ENCODE measurements around the gene SYCE3.
"Not testable (repeated sequence)": the region's sequence is repeated elsewhere in the genome, so short reads cannot be mapped to it uniquely, and the experiment has no call there.

Gene SYCE3

DNA sequence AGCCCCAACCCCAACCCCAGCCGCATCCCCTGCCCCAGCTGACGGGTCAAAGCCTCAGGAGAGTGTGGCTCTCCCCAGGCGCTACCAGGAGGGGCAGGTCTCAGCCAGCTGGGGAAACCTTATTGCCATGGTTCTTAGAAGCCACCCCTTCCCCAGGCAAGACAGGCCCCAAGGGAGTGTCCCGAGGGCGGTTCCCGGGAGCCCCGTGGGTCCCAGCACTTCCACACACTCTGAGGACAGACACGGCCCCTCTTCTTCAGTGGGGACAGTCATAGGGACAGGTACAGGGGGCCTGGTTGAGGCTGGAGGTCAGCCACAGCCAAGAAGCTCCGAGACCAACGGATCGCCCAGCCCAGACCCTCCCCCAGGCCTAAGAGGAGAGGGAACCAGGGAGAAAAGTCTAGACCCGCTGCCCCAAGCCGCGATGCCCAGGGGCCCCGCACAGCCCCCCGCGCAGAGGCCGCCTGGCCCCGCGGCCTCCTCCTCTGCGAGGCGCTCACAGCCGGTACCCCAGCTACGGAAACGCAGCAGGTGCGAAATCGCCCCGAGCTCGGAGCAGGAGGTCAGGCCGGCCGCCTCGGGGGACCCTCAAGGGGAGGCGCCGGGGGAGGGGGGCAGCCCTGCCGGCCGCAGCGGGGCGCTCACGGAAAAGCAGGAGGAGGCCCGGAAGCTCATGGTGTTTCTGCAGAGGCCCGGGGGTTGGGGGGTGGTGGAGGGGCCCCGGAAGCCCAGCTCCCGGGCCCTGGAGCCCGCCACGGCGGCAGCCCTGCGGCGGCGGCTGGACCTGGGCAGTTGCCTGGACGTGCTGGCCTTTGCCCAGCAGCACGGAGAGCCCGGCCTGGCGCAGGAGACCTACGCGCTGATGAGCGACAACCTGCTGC lies 14.4 kb downstream of the SYCE3 start:
- DNase-seq = peak; percentile 72
- peak; percentile 24 for ATAC-seq

DNA sequence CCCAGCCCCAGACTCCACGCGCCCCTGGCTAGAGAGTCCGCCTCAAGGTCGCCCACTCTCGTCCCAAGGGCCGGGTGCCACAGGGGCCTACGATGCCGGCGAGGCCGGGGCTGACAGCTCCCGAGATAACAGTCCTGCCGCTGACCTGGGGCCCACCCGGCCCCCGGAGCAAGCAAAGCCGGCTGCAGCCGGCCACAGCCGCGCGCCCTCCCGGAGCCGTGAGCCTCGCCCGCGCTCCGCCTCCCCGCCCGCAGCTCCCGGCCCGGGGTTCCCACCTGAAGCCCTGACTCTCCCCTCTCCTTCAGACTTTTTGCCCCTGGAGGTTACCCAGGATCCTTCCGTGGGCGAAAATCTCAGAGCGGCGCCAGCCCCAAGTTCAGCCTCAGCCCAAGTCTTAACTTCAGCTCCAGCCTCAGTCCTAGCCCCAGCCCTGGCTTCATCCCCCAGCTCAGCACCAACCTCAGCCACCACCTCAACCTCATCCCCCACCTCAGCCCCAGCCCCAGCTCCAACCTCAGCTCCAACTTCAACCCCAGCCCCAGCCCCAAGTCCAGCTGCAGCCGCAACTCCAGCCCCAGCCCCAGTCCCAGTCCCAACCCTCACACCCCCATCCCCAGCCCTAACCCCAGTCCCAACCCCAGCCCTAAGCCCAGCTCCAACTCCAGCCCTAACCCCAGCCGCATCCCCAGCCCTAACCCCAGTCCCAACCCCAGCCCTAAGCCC lies 15.3 kb downstream of the SYCE3 start:
- DNase-seq (no peak), ATAC-seq (no peak)

DNA sequence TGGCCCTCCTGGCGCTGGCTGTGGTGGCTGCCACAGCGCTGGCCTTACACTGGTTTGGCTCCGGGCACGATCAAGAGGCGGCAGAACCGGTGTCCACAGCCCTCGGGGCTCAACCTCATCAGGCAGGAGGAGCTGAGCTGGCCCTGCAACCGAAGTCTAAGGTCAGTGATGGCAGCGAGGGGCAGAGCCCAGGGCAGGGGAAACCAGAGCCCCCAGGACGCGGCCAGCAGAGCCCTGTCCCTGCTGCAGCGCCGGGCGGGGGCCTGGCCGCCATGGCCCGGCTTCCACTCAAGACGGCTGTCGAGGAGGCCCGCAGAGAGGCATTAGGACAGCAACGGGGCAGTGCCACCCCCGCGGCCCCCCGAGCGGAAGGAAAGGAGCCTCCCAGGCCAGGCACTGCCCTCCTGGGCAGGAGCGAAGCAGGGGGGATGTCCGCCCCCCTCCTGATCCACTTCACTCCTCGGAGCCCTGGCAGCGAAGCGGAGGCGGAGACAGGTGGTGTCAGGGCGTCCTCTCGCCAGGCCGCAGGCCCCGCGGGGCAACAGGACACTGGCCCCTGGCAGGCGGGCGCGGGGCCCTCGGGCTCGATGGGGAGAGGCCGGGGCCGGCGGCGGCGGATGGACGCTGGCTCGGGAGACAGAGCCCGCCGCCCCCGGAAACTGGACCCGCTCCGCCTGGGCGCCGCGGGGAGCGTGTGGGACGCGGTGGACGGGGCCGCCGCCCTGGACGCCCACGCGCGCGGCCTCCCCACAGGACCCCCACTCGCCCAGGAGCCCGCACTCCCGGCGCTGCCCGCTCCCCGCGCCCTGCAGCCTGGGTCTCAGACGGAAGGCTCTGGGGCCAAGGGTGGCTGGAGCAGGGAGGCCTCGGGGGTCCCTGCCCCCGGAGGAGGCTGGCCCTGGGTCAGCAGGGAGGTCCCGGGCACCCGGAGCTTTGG lies 16.1 kb downstream of the SYCE3 start:
- no peak for ATAC-seq
- no peak for DNase-seq

DNA sequence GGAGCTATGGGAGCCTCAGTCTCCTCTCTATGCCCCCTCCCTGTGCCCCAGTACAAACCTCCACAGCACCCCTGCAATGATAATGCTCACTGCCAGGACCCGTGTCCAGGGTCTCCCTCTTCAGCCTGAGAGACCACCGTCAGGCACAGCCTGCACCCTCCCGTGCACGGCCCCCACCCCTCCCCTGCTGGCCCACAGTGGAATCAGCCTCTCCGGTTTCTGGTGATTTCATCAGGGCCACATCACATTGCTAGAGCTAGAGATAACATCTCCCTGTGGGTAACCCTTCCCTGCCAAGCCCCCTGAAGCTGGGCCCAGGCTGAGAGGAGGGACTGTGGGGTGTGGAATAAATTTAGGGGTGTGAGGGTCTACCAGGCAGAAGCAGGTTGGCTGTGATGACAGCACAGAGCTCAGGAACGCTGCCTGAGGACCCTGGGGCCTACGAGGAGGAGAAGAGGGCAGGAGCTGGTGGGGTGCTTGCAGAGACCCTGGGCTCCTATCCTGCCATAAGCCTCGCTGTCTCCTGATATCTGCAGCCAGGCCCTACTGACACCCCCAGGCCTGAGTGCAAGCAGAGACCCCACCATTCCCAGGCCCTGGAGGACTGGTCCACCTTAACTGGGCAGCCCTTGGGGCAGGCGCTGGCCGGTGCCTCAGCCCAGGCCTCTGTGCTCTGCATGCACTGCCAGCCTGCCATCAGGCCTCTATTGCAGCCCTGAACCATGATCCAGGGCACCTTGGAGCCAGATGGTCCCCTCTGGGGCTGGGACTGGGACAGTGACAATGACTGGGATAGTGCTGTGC lies 17.0 kb downstream of the SYCE3 start, which contains the start of gene KLHDC7B:
TSS of gene KLHDC7B (plus strand) at position 378 of the 804 bp plus-strand sequence. CDS start at position 723, 345 bp downstream.
- ATAC-seq (peak; percentile 15), DNase-seq (no peak)

DNA sequence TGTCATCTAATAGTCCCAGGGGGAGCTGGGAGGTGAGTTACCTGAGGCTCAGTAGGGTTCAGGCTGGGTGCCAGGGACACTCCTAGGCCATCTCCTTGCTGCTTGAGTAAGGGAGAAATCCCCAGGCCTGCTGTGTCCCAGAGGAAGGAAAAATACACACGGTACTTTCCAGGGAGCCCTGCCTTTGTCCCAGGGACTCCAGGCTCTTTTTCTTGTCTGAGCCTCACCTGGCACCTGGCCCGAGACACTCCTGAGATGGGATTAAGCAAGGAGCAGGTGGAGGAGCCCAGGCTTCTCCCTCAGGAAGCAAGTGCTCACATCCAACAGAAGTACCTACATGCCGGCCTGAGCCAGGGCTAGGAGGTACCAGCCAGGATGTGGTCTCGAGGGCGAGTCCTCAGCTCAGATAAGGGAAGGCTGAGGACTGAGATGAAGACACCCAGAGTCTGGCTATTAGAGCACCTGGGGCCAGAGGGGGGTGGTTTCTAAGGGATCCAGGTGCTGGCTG lies 17.9 kb downstream of the SYCE3 start:
- DNase-seq (no peak), ATAC-seq (no peak)

DNA sequence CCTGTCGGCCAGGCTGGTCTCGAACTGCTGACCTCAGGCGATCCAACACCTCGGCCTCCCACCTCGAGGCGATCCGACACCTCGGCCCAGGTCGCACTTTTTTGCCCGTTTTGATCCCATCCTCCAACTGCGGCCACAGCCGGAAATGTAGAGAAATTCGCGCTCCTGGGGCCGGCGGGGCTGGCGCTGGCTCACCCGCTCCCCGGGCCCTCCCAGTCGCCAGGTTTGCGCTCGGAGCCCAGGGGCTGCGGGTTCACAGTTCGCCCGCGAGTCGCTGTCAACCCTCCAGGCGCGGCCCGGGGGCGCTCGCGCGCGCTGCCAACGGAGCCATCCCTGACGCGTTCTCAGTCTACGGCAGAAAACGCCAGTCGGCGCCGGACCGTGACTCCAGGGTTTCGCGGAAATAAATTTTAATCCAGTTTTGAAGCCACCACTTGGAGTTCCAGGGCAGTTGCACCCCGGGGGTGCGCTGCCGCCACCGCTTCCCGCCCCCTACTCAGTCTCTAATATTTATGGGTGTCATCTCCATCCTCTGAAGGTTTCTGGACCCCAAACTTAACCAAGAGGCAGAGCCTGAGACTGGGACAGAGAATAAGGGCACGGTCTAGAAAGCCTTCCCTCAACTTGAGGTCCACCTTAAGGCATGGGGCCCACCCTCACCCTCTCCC lies 18.5 kb downstream of the SYCE3 start:
- DNase-seq (peak; percentile 93), ATAC-seq (peak; percentile 64)

DNA sequence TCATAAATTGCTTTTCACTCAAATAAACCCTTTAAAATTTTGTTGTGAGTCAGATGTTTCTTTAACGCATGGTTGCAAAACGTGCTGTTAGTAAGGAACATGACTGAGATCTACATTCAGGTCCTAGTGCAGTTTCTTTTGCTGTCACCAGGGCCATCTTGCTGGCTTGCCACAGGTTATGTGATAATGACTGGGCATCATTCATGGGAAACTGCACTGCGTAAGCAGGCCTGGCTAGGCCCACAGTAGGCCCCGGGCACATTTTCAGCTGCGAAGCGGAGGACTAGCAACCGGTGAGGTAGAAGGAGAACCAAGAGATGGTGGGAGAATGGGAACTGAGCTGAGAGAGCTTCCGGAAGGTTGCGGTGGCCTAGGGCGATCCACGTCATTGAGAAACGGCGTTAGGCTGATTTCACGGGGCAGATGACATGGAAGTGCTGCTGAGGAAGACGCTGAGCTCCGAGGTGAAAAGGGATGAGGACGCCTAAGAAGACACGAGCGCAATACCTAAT lies 20.2 kb downstream of the SYCE3 start:
- DNase-seq (no peak), ATAC-seq (no peak)

DNA sequence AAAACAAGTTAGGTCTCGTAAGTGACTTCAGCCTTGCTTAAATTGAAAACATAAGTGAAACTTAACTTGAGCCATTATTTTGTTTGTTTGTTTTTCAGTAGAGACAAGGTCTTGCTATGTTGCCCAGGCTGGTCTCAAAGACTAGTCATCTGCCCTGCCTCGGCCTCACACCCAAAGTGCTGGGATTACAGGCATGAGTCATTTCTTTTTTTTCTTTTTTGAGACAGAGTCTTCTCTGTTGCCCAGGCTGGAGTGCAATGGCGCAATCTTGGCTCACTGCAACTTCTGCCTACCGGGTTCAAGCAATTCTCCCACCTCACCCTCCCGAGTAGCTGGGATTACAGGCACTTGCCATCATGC lies 21.1 kb downstream of the SYCE3 start:
- ATAC-seq, DNase-seq: not testable (repeated sequence)

DNA sequence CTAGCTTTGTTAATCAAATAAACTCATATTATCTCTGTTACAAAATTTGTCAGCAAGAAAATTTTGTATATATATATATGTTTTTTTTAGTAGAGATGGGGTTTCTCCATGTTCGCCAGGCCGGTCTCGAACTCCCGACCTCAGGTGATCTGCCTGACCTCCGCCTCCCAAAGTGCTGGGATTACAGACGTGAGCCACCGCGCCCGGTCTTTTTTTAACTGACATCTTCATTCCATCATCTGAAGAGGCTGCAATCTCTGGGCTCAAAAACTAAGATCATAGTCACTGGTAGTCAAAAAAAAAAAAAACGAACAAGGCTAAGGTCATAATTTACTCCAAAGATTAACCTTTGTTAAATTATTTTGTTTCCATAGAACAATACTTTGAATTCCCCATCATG lies 22.3 kb downstream of the SYCE3 start:
- no peak for DNase-seq
- ATAC-seq = no peak

DNA sequence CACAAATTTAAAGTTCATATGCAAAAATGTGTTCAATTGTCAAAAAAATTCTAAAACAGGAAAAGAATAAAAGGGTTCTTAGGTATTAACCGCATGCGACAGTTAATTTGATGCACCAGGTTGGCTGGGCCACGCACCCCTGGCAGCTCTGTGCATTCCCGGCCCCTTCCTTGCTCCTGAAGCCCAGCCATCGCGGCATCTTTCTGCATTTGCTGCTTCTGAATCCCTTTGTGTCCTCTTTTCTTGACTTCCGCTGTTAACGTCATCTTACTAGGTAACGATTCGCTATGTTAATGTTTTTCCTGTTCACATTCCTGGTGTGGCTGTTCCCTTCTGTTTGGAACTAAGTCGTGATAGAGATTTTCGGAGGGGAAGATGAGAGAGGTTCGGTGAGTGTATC lies 25.0 kb downstream of the SYCE3 start:
- ATAC-seq = no peak

DNA sequence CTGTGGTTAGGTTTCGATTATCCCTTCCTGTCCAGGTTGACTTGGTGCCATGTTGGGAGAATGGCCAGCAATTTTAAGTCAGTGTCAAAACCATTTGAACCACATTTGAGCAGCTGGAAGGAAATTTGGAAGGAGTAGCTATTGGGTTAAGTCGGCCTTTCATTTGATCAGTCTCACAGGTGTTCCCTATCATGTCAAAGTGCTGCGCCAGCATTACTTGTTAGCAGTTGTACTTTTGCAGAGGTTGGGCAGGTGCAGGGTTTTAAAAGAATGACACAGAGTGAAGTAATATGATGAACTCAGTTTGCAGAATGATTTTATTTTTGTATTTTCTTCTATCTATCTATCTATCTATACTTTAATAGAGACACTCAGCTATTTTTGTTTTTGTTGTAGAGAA lies 26.5 kb downstream of the SYCE3 start:
- DNase-seq (no peak), ATAC-seq (no peak)

More for the DNA sequence above, 25.0 kb downstream of the SYCE3 start:
- no peak for DNase-seq

DNA sequence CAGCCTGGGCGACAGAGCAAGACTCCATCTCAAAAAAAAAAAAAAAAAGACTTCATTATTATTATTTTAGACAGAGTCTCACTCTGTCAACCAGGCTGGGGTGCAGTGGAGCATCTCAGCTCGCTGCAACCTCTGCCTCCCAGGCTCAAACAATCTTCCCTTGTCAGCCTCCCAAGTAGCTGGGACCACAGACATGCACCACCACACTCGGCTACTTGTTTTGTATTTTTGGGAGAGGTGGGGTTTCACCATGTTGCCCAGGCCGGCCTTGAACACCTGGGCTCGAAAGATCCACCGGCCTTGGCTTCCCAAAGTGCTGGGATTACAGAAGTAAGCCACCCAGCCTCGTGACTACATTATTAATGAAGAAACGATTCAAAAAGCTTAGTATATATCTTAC lies 27.6 kb downstream of the SYCE3 start:
- ATAC-seq (no peak), DNase-seq (no peak)

DNA sequence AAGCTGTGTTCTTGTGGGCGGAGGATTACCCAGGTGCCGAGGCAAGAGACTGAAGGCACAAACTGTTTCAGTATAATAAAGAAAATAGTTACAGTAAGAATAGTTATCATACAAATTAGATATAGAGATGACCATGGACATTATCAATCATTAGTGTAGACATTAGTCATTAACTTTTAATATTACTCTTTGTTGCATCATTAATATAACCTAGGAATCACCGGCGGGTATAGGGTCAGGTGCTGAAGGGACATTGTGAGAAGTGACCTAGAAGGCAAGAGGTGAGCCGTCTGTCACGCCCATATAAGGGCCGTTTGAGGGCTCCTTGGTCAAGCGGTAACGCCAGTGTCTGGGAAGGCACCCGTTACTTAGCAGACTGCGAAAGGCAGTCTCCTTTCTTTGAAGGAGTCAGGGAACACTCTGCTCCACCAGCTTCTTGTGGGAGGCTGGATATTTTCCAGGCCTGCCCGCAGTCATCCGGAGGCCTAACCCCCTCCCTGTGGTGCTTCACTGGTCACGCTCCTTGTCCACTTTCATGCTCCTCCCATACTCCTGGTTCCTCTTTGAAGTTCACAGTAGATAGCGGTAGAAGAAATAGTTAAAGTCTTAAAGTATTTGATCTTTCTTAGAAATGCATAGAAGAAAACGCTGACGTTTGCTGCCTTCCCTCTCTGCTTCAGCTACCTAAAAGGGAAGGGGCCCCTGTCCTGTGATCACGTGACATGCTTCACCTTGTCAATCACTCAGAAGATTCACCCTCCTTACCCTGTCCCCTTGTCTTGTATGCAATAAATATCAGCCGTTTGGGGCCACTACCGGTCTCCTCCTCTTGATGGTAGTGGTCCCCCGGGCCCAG lies 28.6 kb downstream of the SYCE3 start:
- ATAC-seq, DNase-seq: not testable (repeated sequence)

DNA sequence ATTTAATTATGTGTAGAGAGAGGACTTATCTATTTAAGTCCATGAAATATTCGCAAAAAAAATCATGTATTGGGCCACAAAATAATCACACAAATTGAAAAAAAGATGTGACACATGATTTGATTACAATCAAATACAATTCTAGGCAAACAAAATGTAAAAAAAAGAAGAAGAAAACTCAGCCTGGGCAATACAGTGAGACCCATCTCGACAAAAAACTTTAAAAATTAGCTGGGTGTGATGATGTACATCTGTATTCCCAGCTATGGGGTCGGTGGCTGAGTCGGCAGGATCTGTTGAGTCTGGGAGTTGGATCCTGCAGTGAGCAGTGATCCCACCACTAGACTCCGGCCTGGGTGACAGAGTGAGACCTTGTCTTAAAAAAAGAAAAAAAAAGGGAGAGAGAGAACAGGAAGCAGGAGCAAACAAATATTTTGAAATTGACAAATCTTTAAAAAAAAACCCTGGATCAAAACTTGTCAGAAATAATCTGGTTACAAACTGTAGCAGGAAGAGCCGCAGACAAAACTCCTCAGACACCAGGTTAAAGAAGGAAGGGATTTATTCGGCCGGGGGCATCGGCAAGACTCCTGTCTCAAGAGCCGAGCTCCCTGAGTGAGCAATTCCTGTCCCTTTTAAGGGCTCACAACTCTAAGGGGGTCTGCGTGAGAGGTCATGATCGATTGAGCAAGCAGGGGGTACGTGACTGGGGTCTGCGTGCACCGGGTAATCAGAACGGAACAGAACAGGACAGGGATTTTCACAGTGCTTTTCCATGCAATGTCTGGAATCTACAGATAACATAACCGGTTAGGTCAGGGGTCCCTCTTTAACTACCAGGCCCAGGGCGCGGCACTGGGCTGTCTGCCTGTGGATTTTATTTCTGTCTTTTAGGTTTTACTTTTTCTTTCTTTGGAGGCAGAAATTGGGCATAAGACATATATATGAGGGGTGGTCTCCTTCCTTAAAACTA lies 29.6 kb downstream of the SYCE3 start:
- DNase-seq (no peak), ATAC-seq (no peak)

DNA sequence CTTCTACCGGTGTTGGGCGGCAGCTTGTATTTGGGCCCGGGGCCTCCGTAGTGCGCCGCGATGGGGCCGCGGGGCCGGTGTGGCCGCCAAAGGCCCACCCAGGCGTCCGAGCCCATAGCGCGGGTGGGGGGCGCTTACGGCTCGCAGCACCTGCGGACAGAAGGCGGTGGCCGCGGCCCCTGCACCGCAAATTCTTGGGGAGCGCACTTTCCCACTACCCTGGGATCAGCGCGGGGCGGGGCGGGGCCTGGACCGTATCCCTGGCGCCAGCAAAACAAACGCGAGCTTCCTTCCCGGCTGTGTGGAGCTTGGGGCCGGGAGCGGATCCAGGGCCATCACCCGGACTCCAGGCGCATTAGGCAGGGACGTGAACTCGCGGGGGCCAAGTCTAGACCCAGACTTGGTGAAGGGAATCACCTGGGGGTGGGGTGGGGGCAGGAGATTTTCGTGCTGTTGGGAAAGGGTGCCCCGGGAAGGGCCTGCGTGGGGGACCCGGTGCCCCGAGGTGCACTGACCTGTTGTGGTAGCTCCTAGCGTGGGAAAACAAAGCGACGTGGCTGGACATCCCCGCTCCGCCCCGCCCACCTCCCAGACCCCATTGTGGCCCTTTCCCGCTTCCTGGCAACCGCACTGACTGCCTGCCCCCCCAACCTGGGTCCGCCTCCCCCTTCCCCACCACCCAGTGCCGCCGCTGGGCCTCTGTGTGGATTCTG lies 30.6 kb downstream of the SYCE3 start:
- peak; percentile 41 for DNase-seq
- no peak for ATAC-seq

DNA sequence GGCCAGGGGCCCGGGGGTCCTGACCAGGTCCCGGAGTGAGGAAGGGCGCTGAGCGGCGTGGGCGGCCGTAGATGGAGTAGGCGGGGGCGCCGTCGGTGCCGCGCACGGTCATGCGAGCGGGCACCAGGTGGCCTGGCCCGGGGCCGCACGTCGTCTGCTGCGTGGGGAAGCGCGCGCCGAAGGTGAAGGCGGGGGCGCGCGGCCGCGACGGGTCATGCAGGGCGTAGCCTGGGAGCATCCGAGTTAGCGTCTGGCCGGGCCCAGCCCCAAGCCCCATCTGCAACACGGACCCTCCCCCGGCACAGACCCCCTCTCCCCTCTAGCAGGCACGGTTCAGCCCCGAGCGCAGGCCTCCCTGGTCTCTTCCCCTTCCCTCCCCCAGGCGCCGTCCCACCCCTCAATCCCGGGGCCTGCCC lies 31.2 kb downstream of the SYCE3 start:
- ATAC-seq = peak; percentile 35
- DNase-seq = peak; percentile 81

DNA sequence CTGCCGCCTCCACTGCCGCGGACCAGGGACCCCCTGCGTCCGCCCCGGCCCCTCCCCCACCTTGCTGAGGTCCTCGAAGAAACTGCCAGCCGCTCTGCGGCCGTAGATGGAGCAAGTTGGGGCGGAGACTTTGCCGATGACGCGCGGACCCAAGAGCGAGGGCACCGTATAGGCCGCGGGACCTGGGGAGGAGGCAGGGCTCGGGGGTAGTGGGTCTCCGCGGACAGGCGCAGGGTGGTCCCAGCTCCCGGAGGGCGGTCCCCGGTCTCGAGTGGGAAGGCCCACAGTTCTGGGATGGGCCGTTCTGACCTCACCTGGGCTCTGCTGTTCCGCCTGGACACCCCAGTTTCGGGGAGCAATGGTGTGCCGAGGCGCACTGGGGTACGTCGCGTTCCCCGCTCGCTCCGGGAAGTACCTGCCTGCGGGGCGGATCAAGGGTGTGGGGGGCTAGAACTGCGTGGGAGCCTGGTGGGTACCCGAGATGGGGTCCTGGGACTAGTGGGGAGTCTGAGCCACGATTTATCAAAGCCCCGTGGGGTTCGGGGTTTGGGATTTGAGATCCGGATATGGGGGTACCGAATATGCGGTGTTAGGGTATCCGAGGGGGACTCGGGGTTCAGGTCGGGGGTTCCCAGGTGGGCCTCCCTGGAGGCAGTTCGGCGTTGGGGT lies 31.7 kb downstream of the SYCE3 start:
- ATAC-seq = peak; percentile 59
- DNase-seq = peak; percentile 91

Data from stimulated activated naive CD8-positive, alpha-beta T cell treated with anti-CD3 and anti-CD28 coated beads, Interleukin-15, Interleukin-2, amounts not matched to agents 100 U/mL and 50 U/mL, for 24 hours (primary cell).